Activated CD8-positive, alpha-beta memory T cell treated with anti-CD3 and anti-CD28 coated beads, Interleukin-2, amount 50 U/mL, for 48 hours (primary cell): Measurements from ENCODE around the gene CBLB.
"Not testable (repeated sequence)": the region's sequence is repeated elsewhere in the genome, so short reads cannot be mapped to it uniquely, and the experiment has no call there.

Experiments
- DNase-seq: peaks from one replicate; pipeline ENCODE4 v3.0.0-alpha.2; 2020

The CBLB gene

DNA sequence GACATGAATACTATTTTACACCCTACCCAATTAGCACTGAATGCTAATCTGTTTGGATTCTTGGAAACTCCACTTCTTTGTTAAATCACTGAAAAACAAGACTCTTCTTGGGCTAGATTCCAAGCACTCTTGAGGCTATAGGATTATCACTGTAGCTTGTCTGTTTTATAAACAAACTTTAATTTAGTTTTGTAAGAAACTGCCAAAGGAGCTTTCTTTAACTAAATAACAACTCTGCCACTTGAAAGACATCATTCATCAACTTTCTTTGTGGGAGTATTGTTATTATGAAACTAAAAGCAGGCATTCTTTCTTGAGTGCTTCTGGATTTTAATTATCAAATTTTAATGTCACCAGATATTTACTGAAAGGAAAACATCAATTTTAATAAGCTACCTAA lies 24.1 kb downstream of the CBLB start:
- no peak for DNase-seq

DNA sequence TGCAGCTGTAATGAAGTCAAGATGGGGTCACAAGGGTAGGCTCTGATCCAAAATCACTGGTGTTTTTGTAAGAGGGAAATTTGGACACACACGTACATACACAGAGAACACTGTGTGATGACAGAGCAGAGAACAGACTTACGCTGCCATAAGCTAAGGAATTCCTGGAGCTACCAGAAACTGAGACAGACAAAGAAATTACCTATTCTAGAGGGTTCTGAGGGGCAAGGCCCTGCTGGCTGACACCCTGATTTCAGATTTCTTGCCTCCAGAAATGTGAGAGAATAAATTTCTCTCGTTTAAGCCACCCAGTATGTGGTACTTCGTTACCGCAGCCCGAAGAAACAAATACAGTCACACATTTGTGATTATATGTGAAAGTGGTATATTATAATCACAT lies 24.8 kb downstream of the CBLB start:
- no peak for DNase-seq

DNA sequence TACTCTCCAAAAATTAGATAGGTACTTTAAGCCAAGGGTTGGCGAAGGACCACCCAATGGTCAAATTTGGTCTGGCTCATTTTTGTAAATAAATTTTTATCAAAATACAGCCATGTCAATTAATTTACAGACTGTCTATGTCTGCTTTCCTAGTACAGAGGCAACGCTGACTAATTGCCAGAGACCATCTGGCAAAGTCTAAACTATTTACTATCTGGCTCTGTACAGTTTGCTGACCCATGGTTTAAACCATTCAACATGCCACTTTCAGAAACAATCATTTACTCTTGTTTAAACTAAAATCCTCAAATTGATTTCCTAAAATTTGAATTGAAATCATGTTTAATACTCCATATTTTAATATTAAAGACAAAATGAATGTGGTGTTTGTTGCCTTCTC lies 25.9 kb downstream of the CBLB start:
- no peak for DNase-seq

DNA sequence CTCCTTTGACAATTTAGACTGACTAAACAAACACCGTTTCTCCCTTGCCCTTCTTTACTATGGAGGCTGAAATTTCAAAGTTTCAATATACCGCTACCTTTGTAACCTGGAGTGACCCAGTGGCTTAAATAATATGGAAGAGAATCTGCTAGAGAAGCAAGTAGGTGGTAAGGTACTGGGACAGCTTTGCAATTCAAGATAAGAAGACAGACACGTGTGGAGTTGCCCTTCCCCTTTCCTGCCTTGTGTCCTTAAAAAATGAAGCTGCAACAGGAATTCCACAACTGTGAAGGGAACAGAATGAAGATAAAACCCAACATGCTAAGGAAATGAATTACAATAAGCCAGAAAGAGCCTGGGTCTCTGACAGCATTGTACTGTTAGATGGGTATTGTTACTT lies 26.4 kb downstream of the CBLB start:
- DNase-seq, result no peak

DNA sequence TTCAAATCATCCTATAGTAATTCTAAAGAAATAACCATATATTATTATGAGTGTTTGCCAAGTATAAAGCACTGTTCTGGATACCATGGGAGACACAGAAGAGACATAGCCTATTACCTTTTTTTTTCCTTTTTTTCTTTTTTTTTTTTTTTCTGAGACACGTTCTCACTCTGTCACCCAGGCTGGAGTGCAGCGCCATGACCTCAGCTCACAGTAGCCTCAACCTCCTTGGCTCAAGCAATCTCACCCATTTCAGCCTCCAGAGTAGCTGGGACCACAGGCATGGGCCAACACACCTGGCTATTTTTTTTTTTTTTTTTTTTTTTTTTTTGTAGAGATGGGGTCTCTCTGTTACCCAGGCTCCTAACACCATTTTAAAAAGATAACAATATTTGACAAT lies 30.9 kb downstream of the CBLB start:
- no peak for DNase-seq

DNA sequence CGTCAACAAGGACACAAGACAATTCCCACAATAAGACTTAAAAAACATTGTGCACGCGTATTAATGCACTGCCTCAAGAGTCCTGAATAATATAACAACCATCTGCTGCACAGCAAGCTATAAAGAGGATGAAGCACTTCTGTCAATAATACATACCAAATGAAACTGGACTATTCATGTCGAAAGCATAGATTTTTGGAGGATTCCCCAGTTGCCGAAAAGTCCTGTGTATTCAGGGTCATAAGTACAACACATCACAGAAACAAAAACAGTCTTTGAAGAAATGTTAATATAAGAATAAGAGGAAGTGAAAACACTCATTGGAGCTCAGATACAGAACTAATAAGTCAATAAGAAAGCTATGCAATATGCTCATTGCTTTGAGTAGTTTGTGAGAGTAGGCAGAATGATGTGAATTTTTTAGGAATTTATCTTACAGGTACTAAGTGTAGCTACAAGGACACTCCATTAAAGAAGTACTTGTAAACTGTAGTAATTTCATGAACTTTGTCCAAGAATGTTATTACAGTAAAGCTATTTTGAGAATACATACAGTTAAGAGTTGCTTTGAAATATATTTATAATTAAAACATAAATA lies 31.6 kb downstream of the CBLB start:
- DNase-seq, result no peak

DNA sequence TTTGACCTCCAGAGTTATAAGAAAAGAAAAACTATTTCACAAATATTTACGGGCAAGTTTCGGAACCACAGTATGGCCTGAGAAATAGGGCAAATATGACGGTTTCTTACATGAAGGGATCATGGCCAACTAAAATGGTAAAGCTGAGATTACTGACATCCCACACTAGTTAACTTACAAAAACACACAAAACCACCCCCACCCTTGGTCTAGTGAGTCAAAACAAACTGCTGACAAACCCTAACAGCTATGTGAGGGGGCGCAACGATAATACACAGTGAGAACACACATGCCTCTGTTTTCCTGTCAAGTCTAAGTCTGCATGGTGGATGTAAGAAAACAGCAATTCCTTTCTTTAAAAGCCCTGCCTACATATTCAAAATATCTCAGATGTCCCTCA lies 32.3 kb downstream of the CBLB start:
- DNase-seq, result no peak

DNA sequence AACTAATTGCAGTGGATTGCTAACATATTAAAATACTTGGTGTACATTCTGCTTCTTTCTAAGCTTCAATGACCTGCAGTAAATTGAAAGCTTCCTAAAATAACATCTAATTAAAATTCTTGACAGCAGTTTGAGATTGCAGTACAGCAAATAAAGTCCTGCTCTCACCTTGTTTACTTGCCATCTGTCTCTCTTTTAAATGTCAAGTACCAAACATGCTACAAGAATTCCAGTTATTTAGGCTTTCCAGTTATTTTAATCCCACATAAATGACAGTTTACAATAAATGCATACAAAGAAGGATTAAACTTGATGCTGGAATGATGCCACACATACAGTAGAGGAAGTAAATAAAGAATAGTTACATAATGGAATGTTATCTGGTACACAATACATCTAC lies 33.2 kb downstream of the CBLB start:
- no peak for DNase-seq

DNA sequence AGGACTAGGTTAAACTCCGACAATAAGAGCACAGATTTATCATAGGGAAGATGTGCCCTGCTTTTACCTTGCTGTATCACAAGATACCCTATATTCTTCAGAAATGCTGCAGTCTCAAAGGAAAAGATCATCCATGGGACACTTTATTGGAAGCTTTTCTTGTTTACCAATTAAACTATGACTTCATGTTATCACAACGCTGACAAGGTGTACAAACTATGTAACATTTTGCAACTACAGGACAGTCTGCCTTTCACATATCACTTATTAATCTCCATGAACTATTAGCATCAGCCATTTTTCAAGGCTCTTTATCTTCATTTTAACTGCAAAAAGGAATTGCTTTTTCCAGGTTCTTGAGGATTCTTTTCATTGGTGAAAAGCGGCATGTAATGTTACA lies 34.0 kb downstream of the CBLB start:
- DNase-seq, result no peak

DNA sequence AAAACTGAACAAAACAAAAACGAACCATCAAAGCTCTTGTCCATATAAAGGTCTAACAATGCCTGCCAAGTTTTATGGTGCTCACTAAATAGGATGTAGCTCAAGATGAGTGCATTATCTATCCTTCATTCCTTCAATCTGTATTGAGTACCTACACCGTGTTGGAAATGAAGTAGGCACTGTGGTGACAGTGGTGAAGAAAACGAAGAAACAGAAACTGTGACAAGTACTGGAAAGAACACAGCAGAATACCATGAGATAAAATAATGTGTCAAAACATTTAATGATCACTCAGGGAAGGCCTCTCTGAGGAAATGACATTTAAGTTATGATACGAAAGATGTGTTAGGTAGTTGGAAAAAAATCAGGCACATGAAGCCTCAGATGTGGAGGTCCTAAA lies 36.2 kb downstream of the CBLB start:
- DNase-seq, result no peak

DNA sequence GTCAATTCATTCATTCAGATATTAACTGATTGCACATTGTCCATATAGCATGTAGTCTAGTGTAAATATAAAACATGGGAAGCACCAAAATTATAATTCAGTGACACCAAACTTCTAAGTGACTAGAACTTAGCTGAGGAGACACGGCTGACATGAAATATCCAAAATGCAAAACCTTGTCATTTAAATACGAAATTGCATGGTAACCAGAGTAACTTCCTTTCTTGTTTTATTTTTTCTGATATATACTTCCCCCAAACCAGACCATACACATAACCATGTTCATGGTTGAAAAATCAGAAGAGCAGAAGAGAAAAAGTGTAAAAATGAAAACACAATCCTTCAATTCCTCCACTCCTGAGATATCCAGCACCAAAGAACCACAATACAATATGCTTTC lies 38.0 kb downstream of the CBLB start:
- no peak for DNase-seq

DNA sequence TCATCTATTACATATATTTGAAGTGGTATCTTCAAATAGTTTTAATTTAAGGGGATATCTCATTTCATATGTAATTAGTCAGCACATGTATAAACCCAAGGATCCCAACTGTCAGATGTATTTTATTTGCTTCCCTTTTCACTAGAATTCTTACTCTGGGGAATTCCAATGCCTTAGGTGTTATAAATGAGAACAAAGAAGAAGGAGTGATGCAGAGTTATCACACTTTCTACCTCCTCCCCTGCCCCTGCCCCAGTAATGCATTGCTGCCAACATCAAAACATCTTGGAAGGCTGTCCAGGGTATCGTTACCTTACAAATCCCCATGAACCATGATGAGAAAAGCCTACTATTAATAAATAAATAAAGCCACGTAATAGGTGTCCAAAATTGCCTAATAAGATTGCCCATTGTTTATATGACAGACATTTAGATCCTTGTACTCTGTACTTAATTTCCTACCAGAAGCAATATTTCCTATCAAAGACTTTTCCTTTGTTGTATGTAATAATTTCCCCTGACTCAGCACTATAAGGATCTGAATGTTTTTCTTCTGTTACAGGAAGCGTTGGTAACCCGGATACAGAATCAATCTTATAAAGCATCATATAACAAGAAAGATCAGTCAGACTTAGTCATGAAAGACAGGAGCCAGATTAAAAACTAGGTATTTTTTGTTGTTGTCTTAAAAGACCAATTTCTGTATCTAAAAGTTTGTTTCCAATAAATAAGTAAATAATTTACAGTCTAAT lies 38.8 kb downstream of the CBLB start:
- DNase-seq, result no peak

DNA sequence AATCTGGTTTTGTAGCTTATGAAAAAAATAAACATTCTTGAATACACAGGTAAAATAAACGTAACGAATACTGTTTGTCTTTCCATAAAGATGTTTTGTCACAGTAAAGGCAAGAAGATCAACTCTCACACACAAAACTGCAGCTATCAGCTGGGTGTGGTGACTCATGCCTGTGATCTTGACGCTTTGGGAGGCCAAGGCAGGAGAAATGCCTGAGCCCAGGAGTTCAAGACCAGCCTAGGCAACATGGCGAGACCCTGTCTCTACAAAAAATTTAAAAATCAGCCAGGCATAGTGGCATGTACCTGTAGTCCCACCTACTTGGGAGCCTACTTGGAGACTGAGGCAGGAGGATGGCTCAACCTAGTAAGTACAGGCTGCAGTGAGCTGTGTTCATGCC lies 39.6 kb downstream of the CBLB start:
- peak; percentile 66 for DNase-seq

DNA sequence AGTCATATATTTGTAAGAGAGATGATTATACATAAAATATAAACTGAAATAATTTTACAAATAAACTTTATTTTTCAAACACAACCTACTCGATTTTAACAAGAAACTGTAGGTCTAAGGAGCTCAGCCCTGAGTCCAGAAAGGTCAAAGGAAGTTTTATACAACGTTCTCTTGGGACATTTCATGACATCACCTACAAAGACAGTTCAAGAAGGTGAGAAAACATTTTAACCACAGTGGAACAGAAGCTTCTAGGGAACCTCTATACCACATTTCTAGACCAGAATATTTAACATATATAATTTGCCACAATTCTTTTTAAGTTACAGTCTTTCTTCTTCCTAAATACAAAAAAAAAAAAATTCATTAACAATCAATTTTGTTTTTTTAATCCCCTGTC lies 40.1 kb downstream of the CBLB start:
- DNase-seq, result no peak

DNA sequence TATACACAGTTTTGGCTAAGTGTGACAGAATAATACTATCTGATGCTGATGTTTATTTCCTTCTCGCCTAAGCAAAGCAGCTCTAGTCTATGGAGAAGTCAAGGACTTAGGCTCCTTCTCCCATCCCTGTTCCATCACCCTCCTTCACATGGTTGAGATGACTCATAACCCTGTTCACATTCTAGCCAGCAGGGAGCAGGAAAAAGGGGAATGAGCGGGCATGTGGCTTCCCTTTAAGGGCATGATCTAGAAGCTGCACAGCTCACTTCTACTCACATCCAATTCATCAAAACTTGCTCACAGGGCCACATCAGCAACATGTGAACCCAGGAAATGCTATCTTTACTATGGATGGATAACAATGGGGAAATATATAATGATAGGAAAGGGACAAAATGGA lies 40.9 kb downstream of the CBLB start:
- DNase-seq, result no peak

DNA sequence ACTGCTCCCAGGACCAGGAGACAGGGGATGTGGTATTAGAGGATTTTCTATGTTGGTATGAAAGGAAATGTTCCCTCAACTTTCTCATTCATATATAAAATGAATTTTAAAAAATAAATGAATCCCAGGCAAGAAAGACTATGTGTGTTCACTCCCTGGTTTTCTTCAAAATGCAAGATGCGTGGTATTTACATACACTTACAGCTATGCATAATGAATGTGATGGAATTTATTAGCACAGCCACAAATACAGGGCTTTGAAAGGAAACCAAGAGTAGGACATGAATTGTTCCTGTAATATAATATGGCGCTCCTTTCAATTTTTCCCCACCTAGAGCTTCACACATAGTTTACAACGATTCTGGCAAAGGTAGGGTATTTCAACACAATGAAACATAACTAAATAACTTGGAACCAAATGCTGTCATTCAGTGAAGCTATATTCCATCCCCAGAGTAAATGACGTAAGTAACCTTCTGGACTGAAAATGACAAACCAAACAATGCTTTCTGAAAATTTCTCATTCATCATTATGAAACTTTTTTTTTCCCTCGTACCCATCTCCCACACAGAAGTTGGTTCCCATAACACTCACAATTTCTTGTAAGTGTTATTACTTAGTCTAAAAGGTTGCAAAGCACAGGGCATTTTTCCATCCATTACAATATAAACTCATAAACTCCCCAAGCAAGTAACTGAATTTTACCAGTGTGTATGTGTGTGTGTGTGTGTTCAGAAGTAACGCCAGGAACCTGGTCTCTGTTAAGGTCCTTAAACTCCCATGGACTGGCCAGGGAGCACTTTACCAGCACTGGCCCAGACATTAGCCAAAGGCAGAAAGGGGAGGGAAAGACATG lies 41.8 kb downstream of the CBLB start:
- no peak for DNase-seq

DNA sequence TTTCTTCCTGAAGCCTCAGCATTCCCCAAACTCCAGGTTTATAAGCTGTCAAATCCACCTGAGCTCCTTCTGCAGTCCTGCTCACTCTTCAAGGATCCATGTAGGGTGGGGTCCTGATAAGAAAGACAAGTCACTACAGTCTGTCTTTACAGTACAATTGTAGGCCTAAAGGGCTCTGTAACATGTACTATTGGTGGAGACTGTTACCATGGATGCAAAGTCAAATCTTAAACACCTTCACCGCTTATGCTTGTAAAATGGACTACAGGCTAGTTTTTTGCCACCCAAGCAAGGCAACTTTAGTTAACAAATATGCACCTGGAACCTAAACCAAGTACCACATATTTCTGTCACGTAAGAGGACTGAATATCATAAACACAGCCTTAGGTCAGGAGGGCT lies 44.7 kb downstream of the CBLB start:
- DNase-seq, result no peak

DNA sequence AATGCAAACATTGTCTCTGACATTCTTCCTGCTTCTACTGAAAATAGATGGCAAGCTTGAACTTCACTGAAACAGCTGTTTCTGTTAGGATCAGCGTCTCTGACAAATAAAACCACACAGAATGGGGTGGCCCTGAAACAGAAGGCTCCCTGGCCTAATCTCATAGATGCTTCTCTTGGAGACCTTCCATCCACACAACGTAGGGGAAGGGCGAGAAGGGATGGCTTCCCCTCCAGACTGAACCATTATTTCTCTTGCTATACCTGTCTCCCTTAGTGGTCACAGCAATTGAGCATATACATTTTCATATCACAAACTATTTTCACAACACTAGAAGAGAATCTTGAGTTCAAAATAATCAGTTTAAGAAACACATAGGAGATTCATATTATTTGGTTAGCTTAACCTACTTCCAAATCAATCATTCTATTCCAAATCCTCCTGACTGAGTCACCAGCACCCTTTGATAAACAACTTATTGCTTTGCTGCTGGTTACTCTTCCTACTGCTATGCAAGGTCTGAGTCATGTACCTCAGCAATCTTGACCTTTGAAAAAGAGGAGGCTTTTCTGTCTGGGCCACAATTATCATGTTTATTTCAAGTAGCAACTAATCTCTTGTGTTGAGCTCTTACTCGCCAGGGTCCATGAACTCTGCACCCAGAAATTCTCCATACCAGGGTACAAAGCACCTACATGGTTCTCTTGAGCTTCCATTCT lies 45.5 kb downstream of the CBLB start:
- no peak for DNase-seq

DNA sequence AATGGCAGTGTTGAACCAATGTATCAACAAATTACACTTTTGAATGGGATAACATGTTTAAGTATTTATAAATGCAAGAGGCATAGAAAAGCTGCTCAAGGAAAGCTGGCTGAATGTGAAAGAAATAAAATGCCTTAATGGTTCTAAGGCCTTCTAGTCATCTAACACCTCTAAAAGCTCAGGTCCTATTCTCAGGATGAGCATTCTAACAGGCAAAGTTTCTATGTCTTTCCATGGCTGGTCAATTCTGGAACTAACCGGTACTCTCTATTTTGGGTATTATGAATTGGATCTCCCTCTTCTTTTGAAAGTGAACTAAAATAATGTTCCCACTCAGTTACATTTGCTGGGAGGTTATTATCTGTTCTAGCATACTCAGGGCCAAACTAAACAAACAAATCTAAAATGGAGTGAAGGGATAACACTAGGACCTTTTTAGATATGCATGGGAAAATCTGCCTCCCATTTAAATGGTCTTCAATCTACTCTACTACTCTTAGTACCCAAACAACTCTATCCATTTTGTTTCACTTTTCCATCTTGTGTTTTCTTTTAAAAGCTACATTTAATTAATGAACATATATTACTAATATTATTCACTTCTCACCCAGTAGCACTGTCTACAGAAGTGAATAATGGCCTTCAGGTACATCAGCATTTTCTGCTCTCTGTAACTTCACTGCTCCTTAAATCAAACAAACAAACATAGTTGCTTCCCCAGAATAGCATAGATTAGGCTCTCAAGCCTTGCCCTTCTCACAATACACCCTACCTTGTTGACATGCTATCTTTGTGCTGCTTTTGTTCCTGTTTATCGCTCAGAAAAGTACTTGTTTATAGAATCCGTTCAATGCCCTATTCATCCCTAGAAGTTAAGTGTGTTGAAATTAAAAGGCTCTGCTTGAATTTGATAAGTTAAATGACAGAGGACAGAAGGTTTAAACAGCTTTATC lies 46.4 kb downstream of the CBLB start:
- no peak for DNase-seq

DNA sequence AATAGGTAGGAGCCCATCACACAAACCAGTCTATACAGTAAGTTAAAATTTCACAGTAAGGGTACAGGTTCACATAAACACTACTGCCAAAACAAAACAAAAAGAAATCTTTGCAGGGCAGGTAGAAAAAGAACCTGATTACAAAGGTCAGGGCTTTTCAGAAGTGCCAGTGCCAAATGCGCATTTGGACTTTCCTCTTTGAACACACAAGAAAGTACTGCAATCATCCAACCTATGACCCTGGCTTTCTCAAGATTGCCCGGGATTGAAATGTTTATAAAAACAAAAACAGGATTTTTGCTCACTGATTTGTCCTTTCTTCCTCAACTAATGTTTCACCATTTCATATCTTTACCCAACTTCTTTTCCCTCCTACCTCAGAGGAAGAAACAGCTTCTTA lies 47.4 kb downstream of the CBLB start:
- no peak for DNase-seq

DNA sequence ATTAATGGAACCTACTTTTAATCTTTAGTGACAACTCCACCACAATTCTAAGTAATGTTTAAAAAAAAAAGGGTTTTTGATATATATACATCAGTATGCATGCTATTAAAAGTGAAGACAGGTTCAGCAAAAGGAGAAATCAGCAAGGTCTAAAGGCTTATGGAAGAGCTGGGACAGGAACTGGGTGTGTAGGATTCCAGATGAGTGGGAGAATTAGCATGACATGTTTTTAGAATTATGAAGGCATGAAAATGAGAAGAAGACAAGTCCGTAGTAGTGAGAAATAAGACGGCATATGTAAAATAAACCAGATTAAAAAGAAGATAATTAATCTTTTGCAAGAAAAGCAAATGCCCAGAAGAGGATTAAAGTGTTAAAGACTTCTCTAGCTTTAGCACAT lies 52.0 kb downstream of the CBLB start:
- DNase-seq, result no peak

DNA sequence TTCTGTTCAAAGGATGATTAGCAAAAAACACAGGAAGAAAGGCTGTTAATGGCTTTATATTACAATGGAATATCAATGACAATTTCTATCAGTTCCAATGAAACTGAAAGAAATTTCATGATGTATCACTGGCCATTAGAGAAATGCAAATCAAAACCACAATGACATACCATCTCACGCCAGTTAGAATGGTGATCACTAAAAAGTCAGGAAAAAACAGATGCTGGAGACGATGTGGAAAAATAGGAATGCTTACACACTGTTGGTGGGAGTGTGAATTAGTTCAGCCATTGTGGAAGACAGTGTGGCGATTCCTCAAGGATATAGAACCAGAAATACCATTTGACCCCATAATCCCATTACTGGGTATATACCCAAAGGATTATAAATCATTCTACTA lies 53.5 kb downstream of the CBLB start:
- not testable (repeated sequence) for DNase-seq
